Measurements from ENCODE around the gene RIBC1.
"Not testable (repeated sequence)": the region's sequence is repeated elsewhere in the genome, so short reads cannot be mapped to it uniquely, and the experiment has no call there.

Gene RIBC1

DNA sequence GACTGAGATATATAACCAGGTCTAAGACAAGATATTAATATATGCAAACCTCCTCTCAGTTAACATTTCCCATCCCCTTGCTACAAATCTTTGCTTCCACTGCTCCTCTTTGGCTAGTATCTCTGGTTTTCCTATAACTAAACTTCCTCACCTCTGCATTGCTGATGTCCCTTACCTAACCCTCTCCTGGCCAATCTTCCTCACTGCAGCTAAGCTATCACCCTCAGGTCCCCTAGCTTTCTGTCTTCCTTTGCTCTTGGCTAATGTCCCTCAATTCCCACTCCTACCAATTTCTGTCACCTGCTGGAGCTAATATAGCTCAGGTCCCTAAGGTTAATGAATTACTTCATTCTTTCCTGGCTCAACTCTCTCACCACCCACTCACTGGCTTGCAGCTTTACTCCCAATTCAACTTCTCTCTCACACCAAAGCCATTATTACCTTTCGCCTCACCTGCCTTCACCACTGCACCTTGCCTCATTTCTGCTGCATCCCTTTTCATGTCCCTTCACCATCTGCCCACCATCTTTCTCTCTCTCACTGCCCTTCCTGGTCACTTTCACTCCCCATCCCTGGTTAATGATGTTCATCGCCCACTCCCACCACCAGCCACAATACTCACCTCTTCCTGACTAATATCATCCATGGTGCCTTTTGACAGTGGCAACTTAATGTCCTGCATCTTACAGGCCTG, 26.9 kb upstream of the RIBC1 start:
- no peak overlapping the region for H3K4me3 ChIP-seq (ENCODE audit: low read depth, low read length)
- no peak overlapping the region for H3K27ac ChIP-seq
- TF ChIP-seq, protein P1, sequence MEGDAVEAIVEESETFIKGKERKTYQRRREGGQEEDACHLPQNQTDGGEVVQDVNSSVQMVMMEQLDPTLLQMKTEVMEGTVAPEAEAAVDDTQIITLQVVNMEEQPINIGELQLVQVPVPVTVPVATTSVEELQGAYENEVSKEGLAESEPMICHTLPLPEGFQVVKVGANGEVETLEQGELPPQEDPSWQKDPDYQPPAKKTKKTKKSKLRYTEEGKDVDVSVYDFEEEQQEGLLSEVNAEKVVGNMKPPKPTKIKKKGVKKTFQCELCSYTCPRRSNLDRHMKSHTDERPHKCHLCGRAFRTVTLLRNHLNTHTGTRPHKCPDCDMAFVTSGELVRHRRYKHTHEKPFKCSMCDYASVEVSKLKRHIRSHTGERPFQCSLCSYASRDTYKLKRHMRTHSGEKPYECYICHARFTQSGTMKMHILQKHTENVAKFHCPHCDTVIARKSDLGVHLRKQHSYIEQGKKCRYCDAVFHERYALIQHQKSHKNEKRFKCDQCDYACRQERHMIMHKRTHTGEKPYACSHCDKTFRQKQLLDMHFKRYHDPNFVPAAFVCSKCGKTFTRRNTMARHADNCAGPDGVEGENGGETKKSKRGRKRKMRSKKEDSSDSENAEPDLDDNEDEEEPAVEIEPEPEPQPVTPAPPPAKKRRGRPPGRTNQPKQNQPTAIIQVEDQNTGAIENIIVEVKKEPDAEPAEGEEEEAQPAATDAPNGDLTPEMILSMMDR (IDR thresholded peaks at IDR 0.05) = no peak
- no peak overlapping the region for H3K4me2 ChIP-seq (ENCODE audit: low read length)
- no peaks in the 10 kb centered on the region for H3K27me3 ChIP-seq (ENCODE audit: control insufficient read depth, insufficient read depth, low read length)
- no peak overlapping the region for H3K9ac ChIP-seq
- no peaks in the 10 kb centered on the region for H3K9me3 ChIP-seq (ENCODE audit: control insufficient read depth, low read length)
- H3K4me1 ChIP-seq = no peaks in the 10 kb centered on the region
- no peaks in the 10 kb centered on the region for H3K36me3 ChIP-seq (ENCODE audit: control insufficient read depth, insufficient read depth, low read length)
- no peak overlapping the region for H2AFZ ChIP-seq
- no peaks in the 10 kb centered on the region for H3K79me2 ChIP-seq

DNA sequence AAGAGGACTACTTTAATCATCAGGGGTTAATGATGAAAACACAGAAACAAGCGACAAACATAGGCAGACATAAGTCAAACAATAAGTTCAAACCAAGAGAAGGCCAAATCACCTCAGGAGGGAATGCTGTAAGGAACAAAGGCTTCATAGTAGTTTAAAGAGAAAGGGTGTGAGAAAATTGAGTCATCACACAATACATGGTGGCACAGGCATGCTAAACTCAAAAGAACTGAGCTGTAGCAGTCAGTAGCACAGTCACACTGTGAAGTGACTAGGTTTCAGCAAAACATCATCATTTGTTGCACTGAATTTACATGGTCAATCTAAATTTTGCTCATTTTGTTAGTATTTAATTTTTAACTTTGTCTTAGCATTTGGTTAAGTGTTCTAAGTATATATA, 24.5 kb upstream of the RIBC1 start:
- Histone ChIP-seq H3K4me3 (ENCODE audit: low read depth, low read length) (no peak overlapping the region), H3K27ac (no peak overlapping the region), H3K27me3 (ENCODE audit: control insufficient read depth, insufficient read depth, low read length) (no peaks in the 10 kb centered on the region), H3K79me2 (no peaks in the 10 kb centered on the region), H3K4me2 (ENCODE audit: low read length) (no peak overlapping the region), H3K4me1 (no peaks in the 10 kb centered on the region), H3K9me3 (ENCODE audit: control insufficient read depth, low read length) (no peaks in the 10 kb centered on the region), H2AFZ (no peak overlapping the region), H3K36me3 (ENCODE audit: control insufficient read depth, insufficient read depth, low read length) (no peaks in the 10 kb centered on the region), H3K9ac (no peak overlapping the region)
- TF ChIP-seq, protein P1 (IDR thresholded peaks at IDR 0.05) = no peak

DNA sequence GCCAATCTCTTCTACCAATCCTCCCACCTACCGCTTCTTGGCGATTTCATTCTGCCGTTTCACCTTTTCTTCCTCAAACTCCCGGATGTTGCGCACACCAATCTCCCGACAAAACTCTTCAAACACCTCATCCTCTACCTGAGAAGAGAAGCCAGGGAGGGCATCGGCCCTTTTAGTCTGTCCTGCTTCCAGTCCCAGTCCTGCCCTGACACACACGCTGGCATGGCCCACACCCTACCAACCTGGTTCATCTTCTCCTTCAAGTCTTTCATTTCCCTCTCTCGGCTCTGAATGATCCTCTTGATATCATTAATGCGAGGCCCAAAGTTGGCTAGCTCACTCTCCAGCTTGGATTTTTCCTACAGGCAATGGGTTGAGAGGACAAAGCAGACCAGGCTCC, 19.1 kb upstream of the RIBC1 start:
- Histone ChIP-seq H3K9ac (no peak overlapping the region), H3K27me3 (ENCODE audit: control insufficient read depth, insufficient read depth, low read length) (no peaks in the 10 kb centered on the region), H3K36me3 (ENCODE audit: control insufficient read depth, insufficient read depth, low read length) (no peaks in the 10 kb centered on the region), H3K4me3 (ENCODE audit: low read depth, low read length) (no peak overlapping the region), H3K4me1 (no peaks in the 10 kb centered on the region), H3K27ac (no peak overlapping the region), H3K4me2 (ENCODE audit: low read length) (no peak overlapping the region), H2AFZ (no peak overlapping the region), H3K79me2 (no peaks in the 10 kb centered on the region), H3K9me3 (ENCODE audit: control insufficient read depth, low read length) (no peaks in the 10 kb centered on the region)
- TF ChIP-seq, protein P1 (IDR thresholded peaks at IDR 0.05) = no peak

DNA sequence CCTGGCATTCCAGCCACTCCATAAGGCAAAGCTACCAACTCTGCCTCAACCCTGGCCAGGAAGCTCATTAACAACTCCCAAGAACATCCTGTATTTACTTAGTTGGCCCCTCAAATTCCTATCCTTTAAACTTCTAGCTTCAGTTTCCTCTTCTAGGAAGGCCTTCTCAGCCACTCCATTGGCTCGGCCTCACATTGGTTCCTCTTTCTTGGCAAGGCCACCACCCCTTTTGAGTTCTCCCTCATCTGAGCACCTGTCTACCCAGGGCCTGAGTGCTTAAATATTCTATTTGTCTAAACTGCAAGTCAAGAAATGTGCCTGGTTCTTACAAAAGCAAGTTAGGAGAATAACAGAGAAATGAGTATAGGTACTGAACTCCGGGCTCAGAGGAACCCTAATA, 10.2 kb upstream of the RIBC1 start:
- Histone ChIP-seq H3K9ac (no peak overlapping the region), H2AFZ (no peak overlapping the region), H3K4me1 (no peaks in the 10 kb centered on the region), H3K4me2 (ENCODE audit: low read length) (no peak overlapping the region), H3K4me3 (ENCODE audit: low read depth, low read length) (no peak overlapping the region), H3K27me3 (ENCODE audit: control insufficient read depth, insufficient read depth, low read length) (no peaks in the 10 kb centered on the region), H3K9me3 (ENCODE audit: control insufficient read depth, low read length) (no peaks in the 10 kb centered on the region), H3K27ac (no peak overlapping the region), H3K79me2 (peaks cover 8% of the 10 kb centered on the region), H3K36me3 (ENCODE audit: control insufficient read depth, insufficient read depth, low read length) (no peaks in the 10 kb centered on the region)
- TF ChIP-seq, protein P1 (IDR thresholded peaks at IDR 0.05) = no peak

DNA sequence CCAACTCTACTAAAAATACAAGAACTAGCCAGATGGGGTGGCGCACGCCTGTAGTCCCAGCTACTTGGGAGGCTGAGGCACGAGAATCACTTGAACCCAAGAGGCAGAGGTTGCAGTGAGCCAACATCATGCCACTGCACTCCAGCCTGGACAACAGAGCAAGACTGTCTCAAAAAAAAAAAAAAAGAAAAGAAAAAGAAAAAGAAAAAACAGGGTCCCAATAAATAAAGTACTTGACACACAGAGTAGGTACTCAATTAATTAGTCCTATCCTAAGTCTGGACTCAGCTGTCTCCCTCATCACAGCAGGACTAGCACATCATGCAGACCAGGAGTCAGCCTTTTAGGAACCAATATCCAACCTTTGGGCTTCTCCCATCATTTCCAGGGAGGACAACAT, 2.3 kb upstream of the RIBC1 start:
- not testable (repeated sequence) for H3K36me3 ChIP-seq (ENCODE audit: control insufficient read depth, insufficient read depth, low read length); H3K27ac ChIP-seq; H3K79me2 ChIP-seq; H3K27me3 ChIP-seq (ENCODE audit: control insufficient read depth, insufficient read depth, low read length); H3K9ac ChIP-seq; H3K4me1 ChIP-seq; H3K4me3 ChIP-seq (ENCODE audit: low read depth, low read length); H2AFZ ChIP-seq; H3K4me2 ChIP-seq (ENCODE audit: low read length); H3K9me3 ChIP-seq (ENCODE audit: control insufficient read depth, low read length)
